GM18867 (cell line): Measurements from ENCODE around the gene MPHOSPH9.
"Not testable (repeated sequence)": the region's sequence is repeated elsewhere in the genome, so short reads cannot be mapped to it uniquely, and the experiment has no call there.

Source experiments
- ATAC-seq: cut with Tn5 transposase; IDR thresholded peaks from one replicate; pipeline ENCODE4 v1.9.1; 2021; ENCODE audit warnings: mild to moderate bottlenecking, moderate library complexity; ENCODE audit not compliant: unreplicated experiment

MPHOSPH9 gene

GRCh38 chr12:123231931-123232330 is 1.0 kb downstream of the MPHOSPH9 start:
- no peak for ATAC-seq

GRCh38 chr12:123229051-123229450 is 3.9 kb downstream of the MPHOSPH9 start:
- no peak for ATAC-seq

DNA sequence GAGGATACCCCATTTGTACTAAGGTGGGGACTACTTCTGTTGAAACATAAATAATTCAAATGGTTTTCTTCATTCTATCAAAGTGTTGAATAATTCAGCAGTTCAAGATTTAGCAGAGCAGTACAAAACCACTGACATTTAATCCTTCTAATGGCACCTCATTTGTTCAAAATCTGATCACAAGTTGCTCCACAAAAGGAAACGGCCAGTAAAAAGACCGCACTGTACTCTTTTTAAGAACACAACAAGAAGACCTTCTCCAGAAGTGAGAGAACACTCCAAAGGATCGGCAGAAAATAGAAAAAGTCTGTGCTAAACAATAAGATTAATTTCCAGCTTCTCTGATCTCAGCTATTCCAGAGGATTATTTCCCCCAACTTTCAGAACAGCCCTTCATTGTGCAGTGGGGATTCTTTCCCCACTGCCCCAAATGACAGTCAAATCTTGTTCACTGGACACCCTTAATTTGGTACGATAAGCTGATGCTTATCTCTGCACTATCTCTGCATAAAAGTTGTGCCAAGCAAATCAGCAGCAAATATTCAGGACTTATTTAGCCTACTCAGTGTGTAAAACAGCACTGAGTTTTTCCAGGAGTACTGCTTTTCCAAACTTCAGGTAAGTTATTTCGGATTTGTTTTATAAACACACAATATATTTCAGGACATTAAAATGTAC is 5.2 kb downstream of the MPHOSPH9 start:
- ATAC-seq: no peak

DNA sequence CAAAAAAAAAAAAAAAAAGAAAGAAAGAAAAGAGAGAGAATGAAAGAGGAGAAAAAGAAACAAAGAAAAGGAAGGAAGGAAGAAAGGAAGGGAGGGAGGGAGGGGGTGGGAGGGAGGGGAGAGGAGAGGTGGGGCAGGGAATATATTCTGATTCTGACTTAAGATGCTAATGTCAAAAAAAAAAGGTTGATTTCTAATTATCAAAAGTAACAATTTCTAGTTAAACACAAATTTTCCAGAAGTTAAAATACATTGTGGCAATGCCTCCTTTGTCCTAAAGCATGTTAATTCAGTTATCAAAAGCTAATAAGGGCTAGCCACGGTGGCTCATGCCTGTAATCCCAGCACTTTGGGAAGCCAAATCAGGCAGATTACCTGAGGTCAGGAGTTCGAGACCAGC is 7.5 kb downstream of the MPHOSPH9 start:
- no peak for ATAC-seq

DNA sequence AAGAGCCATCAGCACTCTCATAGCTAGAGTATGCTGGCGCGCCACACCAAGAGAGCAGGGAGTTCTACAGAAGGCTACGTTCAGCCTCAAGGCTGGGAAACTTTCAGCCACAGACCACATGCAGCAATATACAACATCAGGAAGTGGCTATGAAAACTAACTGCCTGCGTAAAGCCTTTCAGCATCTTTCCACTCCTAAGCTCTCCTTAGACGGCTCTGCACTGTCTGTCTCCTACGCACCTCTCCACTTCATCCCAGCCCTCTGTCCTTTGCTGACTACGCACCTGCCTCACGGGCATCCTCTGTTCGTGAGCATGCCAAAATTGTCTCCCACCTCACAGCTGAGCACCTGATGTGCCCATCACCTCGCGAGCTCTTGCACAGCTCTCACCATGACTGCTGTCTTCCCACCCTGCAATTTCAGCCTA is 9.7 kb downstream of the MPHOSPH9 start:
- no peak for ATAC-seq

DNA sequence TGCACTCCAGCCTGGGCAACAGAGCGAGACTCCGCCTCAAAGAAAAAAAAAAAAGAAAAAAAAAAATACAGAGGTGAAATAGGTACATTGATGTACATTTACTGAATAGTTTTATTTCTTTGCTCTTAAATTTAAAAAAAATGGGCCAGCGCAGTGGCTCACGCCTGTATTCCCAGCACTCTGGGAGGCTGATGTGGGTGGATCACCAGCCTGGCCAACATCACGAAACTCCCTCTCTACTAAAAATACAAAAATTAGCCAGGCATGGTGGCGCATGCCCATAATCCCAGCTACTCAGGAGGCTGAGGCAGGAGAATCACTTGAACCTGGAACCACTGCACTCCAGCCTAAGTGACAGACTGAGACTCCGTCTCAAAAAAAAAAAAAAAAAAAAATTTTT is 25.1 kb downstream of the MPHOSPH9 start:
- ATAC-seq: not testable (repeated sequence)

- not testable (repeated sequence) for ATAC-seq
Measured at GRCh38 chr12:123206794-123207193, 26.1 kb downstream of the MPHOSPH9 start.

- no peak for ATAC-seq
Measured at GRCh38 chr12:123200414-123200813, 32.5 kb downstream of the MPHOSPH9 start.

- ATAC-seq: no peak
Measured at GRCh38 chr12:123199936-123200335, 33.0 kb downstream of the MPHOSPH9 start.

- ATAC-seq: no peak
Measured at GRCh38 chr12:123187637-123188036, 45.3 kb downstream of the MPHOSPH9 start.

- no peak for ATAC-seq
Measured at GRCh38 chr12:123180171-123180570, 52.8 kb downstream of the MPHOSPH9 start.

DNA sequence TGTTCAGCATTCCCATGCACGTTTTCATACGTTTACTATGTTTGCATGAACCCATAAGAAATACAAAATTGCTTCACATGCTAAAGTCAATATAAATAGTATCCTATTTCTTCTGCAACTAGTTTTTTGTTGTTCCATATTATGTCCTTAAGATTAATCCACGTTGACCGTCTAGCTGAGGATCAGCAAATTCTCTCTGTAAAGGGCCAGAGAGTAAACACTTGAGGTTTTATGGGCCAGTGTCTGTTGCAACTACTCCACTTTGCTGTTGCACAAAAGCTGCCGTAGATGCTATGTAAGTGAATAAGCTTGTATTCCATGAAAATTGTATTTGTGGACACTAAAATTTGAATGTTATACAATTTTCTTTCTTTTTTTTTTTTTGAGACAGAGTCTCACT is 61.0 kb downstream of the MPHOSPH9 start:
- ATAC-seq: no peak

- ATAC-seq: no peak
Measured at GRCh38 chr12:123167329-123167728, 65.6 kb downstream of the MPHOSPH9 start.

- no peak for ATAC-seq
Measured at GRCh38 chr12:123165537-123165936, 67.4 kb downstream of the MPHOSPH9 start.

- no peak for ATAC-seq
Measured at GRCh38 chr12:123164710-123165261, 68.2 kb downstream of the MPHOSPH9 start.

DNA sequence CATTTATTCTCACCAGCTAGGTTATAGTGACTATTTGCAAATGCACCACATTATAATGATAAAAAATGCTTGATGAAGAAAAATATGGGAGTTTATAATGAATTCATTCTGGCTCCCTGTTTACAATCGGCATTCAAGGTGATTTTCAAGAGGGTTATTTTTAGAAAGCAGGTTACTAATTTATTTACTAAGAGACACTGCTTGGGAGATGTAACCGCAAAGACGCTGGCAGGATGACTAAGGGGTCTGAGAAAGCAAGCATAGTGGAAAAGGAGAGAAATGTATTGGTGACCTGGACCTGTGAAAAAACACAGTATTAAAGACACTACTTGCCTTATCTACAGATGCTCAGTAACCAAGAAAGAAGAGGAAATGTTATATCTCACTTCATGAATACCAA is 68.7 kb downstream of the MPHOSPH9 start:
- no peak for ATAC-seq

DNA sequence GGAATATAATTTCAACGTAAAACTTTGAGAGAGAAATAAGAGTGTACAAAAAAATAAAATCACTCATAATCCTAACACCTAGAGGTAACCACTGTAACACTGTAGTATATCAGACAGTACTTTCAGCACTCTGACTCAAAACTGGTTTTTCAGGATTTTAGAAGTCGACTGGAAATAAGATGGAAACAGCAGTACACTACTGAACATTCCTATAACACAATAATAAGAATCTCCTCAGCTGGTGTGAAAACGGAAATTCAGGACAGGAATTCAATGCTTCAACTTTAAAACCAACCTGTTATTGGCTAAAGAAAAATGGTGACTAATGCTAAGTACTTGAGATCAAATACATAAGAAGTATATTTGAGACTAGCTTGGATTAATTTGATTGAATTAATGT is 69.7 kb downstream of the MPHOSPH9 start:
- ATAC-seq: no peak

DNA sequence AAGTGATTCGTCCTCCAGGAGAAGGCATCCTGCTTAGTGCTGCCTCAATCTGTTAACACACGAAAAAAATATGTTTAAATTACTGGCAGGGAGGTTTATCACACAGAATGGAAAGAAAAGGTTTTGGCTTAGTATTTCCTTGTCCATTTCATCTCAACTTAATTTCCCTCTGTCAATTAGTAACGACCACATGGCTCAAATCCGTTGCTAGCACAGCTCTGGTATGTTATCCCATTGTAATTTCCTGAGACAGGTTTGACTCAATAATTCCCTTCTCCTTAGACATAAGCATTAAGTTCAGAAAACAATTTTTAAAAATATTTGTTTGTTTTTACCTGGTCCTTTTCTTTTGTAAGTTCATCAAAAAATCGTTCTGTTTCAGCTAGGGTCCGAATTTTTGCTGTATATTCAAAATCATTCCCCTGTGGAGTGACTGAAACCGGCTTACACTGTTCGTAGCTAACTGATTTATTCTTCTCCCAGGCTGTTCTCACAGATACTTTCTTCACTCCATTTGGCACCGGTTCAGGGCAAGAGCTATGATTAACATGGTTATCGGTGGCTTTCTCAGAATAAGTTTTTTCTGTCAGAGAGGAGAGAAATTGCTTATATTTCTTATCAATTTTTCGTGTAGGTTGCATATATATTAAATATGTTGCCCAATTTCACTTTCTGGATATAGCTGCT is 72.0 kb downstream of the MPHOSPH9 start:
- ATAC-seq: no peak

GRCh38 chr12:123153906-123154305 is 79.0 kb downstream of the MPHOSPH9 start:
- ATAC-seq: no peak

DNA sequence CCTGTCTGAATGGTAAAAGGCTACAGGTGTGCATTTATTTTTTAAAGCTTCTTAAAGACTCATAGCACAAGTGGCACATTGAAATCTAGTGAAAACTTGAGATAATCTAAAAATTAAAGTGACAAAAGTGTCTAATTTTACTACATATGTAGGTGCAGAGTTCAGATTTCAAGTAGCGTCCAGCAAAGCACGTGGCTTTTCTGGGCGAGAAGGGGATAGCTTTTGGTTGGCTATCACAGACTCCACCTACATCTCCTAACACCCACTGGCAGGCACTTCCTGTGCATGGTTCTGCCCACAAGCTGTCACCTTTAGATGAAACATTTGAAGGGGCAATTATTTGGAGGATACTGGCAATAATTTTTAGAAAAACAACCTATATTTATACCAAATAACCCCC is 80.1 kb downstream of the MPHOSPH9 start:
- ATAC-seq: no peak

GRCh38 chr12:123151457-123152454 is 81.2 kb downstream of the MPHOSPH9 start:
- ATAC-seq: no peak
